Panc1 (cell line): Measurements from ENCODE around the gene S1PR3. TPM values are rescaled to one million over a fixed set of nuclear protein-coding genes. Genes with fewer than 3 reads are reported as not detected.

Source experiments
- ATAC-seq: fragments of 200-7000 bp; cut with Tn5 transposase; 2 replicates; pipeline ENCODE4 v1.9.1; 2020; ENCODE audit warnings: mild to moderate bottlenecking, moderate library complexity
- BruUV-seq: library from RNA; stranded (reverse); fragments of 400-500 nt; replicated peaks from 2 replicates; lab custom pipeline; 2021; lab: Mats Ljungman, UMichigan
- CTCF ChIA-PET: fragments of 300-600 bp; sonication (Branson Sonifier 250); formaldehyde crosslinking; loops from one replicate; lab custom pipeline; 2022; ENCODE audit warnings: antibody characterized with exemption; lab: Charles Lee
- POLR2A ChIA-PET: fragments of 300-600 bp; sonication (Branson Sonifier 250); formaldehyde crosslinking; loops from one replicate; lab custom pipeline; 2022; ENCODE audit warnings: antibody characterized with exemption; lab: Charles Lee
- DNase-seq: peaks from one replicate; pipeline ENCODE4 v3.0.0-alpha.2; 2010; ENCODE audit warnings: low read depth, low spot score
- H3K27ac ChIP-seq: 2 replicates; pipeline ENCODE4 v1.5.1; 2011; ENCODE audit warnings: mild to moderate bottlenecking, low read length, inconsistent platforms
- H3K27me3 ChIP-seq: fragments of 200-500 bp; sonication (Bioruptor generic); 2 replicates; pipeline ENCODE4 v1.6.0; 2014; ENCODE audit warnings: low read length, inconsistent platforms; ENCODE audit not compliant: control insufficient read depth, insufficient read depth
- H3K36me3 ChIP-seq: fragments of 200-500 bp; sonication (Bioruptor generic); 2 replicates; pipeline ENCODE4 v1.5.1; 2014; ENCODE audit warnings: inconsistent platforms, mild to moderate bottlenecking, low read length, moderate library complexity; ENCODE audit not compliant: control insufficient read depth, insufficient read depth
- H3K4me1 ChIP-seq: 2 replicates; pipeline ENCODE4 v1.5.1; 2011; ENCODE audit warnings: inconsistent platforms, mild to moderate bottlenecking, low read length, moderate library complexity; ENCODE audit not compliant: control insufficient read depth, insufficient read depth
- H3K4me3 ChIP-seq, 2 experiments: 2 replicates each; pipeline ENCODE4 v1.5.1; 2011 to 2012; ENCODE audit warnings: low read depth in 2 of 2, low read length in 2 of 2, mild to moderate bottlenecking in 2 of 2, inconsistent platforms in 1 of 2, moderate library complexity in 1 of 2
- H3K9me3 ChIP-seq: fragments of 200-500 bp; sonication (Bioruptor generic); 2 replicates; pipeline ENCODE4 v1.5.1; 2014; ENCODE audit warnings: low read depth, mild to moderate bottlenecking, inconsistent platforms, low read length, moderate library complexity; ENCODE audit not compliant: control insufficient read depth, insufficient read depth
- CTCF ChIP-seq: fragments of 450-650 bp; IDR thresholded peaks from 2 replicates; pipeline ENCODE4 v1.5.1; 2017; ENCODE audit warnings: mild to moderate bottlenecking
- POLR2AphosphoS5 ChIP-seq: IDR thresholded peaks from 2 replicates; pipeline ENCODE4 v1.6.1; 2012; ENCODE audit warnings: mild to moderate bottlenecking, low read depth, low read length, moderate library complexity
- REST ChIP-seq, 2 experiments: IDR thresholded peaks; 2 replicates each; pipeline ENCODE4 v1.6.1; 2011 to 2012; ENCODE audit warnings: low read depth in 2 of 2, control low read depth in 1 of 2, low read length in 1 of 2, mild to moderate bottlenecking in 1 of 2, moderate library complexity in 1 of 2; ENCODE audit not compliant: insufficient read depth in 1 of 2
- SIN3A ChIP-seq: IDR thresholded peaks from 2 replicates; pipeline ENCODE4 v1.6.1; 2012; ENCODE audit warnings: low read depth, mild to moderate bottlenecking, low read length, moderate library complexity, borderline replicate concordance; ENCODE audit not compliant: insufficient read depth
- TCF7L2 ChIP-seq: IDR thresholded peaks from 2 replicates; pipeline ENCODE4 v1.6.1; 2011; ENCODE audit warnings: mild to moderate bottlenecking, low read depth, low read length, inconsistent platforms
- in situ Hi-C: cut with HindIII; loops from 2 replicates; pipeline ENCODE4 v1.10.0; 2016; ENCODE audit warnings: low sequenced_read_pairs, low pct_unique_long_range_greater_than_20kb
- intact Hi-C: fragments of 100-400 bp; cut with micrococcal nuclease; formaldehyde crosslinking; loops from one replicate; pipeline ENCODE4 v1.10.0; 2022; ENCODE audit not compliant: unreplicated experiment
- total RNA-seq: library from RNA; stranded (reverse); gene quantifications from one replicate; pipeline ENCODE4 v1.2.1, GENCODE V29; 2021; ENCODE audit not compliant: unreplicated experiment

The S1PR3 gene
- total RNA-seq, 1 experiment from 2014 or later: 8.1 TPM

- Histone ChIP-seq H3K4me3 (no peak overlapping the region), H3K9me3 (no peaks in the 10 kb centered on the region), H3K27ac (no peak overlapping the region), H3K36me3 (no peaks in the 10 kb centered on the region), H3K27me3 (no peaks in the 10 kb centered on the region), H3K4me1 (no peaks in the 10 kb centered on the region)
- ChIA-PET CTCF (no interaction called here), POLR2A (no interaction called here)
- ATAC-seq (no peak), DNase-seq (no peak)
- in situ Hi-C loops (no loop called here), intact Hi-C loops (loop anchor here (5.0 kb wide), 1 partner anchor 1051 kb away; no protein-coding TSS in a partner anchor)
- TF ChIP-seq SIN3A (no peak), TCF7L2 (no peak), POLR2AphosphoS5 (no peak), REST (IDR thresholded peaks at IDR 0.05; ENCODE audit: insufficient read depth in 1 of 2, low read depth in 2 of 2, low read length in 1 of 2) (no peak), CTCF (no peak)
- no TSS peak for BruUV-seq
Measured at GRCh38 chr9:89002987-89003386, 11.7 kb downstream of the S1PR3 start.

GRCh38 chr9:89005323-89005722 lies 14.1 kb downstream of the S1PR3 start:
- ATAC-seq (no peak), DNase-seq (no peak)
- in situ Hi-C loops (no loop called here), intact Hi-C loops (no loop called here)
- ChIA-PET CTCF (no interaction called here), POLR2A (no interaction called here)
- H3K4me3 ChIP-seq: no peak overlapping the region
- H3K9me3 ChIP-seq: no peaks in the 10 kb centered on the region
- H3K27me3 ChIP-seq: no peaks in the 10 kb centered on the region
- H3K4me1 ChIP-seq: no peaks in the 10 kb centered on the region
- H3K36me3 ChIP-seq: no peaks in the 10 kb centered on the region
- no peak overlapping the region for H3K27ac ChIP-seq
- no TSS peak for BruUV-seq
- TF ChIP-seq POLR2AphosphoS5: no peak
- no peak for TF ChIP-seq CTCF
- TF ChIP-seq SIN3A: no peak
- TF ChIP-seq TCF7L2: no peak
- TF ChIP-seq REST (IDR thresholded peaks at IDR 0.05; ENCODE audit: insufficient read depth in 1 of 2, low read depth in 2 of 2, low read length in 1 of 2): no peak
